Activated T-cell treated with anti-CD3 and anti-CD28 coated beads for 24 hours (primary cell): ENCODE measurements around the gene ERMP1.

Experiments
- DNase-seq: peaks from one replicate; pipeline ENCODE4 v3.0.0-alpha.2; 2020; ENCODE audit warnings: low read depth

The ERMP1 gene

GRCh38 chr9:5778805-5779204, 54.1 kb downstream of the ERMP1 start:
- DNase-seq: no peak

GRCh38 chr9:5773324-5773999, 59.5 kb downstream of the ERMP1 start:
- DNase-seq: no peak

DNA sequence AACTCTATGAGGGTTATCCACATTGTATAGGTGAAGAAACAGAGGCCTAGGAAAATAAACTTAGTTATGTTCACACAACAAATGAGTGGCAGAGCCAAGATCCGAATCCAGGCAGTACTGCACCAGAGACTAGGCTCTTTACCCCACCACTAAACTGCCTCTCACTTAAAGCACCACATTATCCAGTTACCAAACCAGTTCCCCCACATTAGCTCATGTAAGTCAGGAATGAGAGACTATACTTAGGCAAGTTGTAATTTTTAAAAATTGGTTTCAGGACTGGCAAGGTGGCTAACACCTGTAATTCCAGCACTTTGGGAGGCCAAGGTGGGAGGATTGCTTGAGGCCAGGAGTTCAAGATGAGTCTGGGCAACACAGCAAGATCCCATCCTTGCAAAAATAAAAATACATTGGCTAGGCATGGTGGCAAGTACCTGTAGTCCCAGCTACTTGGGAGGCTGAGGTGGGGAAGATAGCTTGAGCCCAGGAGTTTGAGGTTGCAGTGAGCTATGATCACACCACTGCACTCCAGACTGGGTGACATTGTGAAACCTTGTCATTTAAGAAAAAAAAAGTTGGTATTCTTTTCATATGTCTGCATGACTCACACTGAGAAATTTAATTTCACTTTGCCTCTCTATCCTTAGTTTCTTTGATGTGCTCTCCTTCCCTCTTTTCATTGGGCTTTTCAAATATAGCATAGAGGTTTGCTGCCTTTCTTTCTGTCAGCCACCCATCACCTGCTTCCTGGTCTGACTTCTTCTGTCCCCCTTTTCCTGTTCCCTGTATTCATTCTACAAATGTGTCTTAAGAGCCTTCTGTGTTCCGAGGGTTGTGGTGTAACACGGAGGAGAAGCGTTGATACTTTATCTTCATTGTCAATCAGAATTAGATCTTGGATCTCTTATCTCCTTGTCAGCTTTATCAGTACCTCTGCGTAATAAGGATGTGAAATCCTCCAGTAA, 64.7 kb downstream of the ERMP1 start:
- peak; percentile 11 for DNase-seq

- DNase-seq: no peak
These were observed 68.6 kb downstream of the ERMP1 start for GRCh38 chr9:5764130-5764868.

- DNase-seq: no peak
These were observed 70.5 kb downstream of the ERMP1 start for GRCh38 chr9:5762421-5762820.

DNA sequence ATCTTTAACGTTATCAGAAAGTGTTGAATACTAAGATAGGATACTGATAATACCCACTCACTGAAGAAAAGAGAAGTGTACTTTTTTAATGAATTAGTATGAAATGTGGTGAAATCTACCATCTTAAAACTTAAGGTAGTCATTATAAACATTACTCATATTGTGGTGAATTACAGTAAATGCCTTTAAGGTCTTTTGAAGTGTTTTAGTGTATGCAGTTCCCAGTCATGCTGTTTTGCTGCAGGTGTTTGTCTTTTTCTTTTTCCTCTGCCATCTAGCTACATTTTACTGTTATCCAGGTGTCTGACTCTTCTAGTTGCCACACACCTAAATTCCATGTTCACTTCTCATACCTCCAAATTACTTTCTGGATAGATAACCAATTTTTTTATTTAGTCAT, 72.6 kb downstream of the ERMP1 start:
- no peak for DNase-seq

- no peak for DNase-seq
These were observed 76.3 kb downstream of the ERMP1 start for GRCh38 chr9:5756633-5757032.

- DNase-seq: no peak
These were observed 82.3 kb downstream of the ERMP1 start for GRCh38 chr9:5750569-5750968.

DNA sequence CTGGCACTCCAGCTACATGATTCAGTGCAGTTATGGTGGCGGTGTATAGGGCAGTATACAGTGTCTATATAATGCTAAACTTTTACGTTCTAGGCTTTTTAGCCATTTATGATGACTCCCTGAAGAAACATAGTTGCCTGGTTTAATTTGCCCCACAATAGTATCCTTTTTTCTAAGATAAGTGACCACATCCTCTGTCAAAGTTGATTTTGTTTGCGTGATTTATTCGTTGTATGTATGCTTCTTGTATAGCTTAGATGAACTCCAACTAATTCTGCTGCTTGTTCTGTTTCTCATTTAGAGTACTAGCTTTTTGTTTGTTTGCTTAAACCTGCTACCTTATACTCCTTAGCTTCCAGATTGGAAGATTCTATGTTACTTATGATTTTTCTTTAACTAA, 83.6 kb downstream of the ERMP1 start:
- no peak for DNase-seq

GRCh38 chr9:5748438-5748837, 84.5 kb downstream of the ERMP1 start:
- no peak for DNase-seq

DNA sequence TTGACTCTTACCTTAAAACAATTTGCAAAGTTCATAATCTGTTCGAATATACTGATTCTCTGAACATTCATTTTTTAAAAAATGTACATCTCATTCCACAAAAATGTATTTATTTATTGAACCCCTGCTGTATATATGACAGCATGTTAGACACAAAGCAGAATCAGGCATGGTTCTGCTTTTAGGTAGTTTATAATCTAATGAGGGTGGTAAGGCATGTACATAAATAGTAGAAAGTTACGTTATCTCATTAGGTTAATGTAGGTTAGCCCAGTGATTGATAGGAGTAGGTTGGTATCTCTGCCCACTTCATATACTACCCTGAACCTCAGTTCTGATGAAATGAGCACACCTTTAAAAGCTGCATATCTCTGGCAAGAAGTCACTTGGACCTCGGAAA, 89.8 kb downstream of the ERMP1 start:
- DNase-seq: no peak

DNA sequence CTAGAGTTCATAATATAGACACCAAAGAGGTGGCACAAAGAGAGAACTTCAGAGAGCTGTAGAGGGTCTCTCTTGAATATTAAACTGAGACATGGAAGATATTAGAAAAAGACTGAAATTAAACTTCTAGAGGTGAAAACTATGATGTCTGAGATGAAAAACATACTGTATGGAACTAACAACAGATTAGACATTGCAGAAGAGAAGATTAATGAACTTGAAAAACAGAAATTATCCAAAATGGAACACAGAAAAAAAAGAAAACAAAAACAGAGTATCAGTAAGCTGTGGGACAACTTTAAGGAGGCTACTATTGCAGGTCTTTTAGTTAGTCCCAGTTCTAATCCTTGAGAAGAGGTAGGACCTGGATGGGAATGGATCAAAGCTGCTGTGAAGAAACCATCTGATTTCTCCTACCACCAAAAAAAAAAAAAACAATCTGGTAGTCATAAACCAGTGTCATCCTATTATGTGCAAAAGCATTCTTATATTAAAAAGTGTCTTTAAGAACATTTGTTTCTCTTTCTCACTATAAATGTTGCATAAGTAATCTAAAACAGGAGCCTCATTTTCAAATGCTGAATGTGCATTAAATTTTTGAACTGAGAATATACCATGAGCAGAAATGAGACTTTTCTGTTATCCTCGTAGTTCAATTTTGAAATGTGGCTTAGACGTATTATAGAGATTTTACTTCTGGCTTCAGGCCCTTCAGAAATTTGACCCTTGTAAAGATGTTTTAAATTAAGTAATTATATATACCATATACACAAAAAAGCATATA, 96.2 kb downstream of the ERMP1 start:
- no peak for DNase-seq

DNA sequence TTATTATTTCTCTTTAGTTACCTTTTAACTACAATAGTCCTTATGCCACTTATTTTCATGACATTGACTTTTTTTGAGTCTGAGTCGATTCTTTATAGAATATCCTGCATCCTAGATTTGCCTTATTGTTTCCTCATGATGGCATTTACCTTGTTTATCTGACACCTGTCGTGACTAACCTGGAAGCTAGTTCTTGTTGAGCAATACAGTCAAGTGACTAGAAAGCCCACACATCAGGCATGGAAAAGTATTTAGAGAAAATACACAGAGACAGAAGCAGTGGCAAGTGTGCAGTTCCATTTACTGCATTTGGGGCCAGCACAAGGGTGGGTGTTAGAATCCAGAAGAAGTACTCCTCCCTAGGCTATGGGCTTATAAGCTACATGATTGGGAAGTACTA, 97.8 kb downstream of the ERMP1 start:
- DNase-seq: no peak
